NCI-H2107 (cell line): Measurements from ENCODE around the gene RIN3.

Source experiments
- DNase-seq: peaks from one replicate; lab custom pipeline; 2025; lab: John Stamatoyannopoulos, UW

RIN3 gene

GRCh38 chr14:92651106-92651757 is 137.7 kb downstream of the RIN3 start:
- no peak for DNase-seq

- no peak for DNase-seq
Observed at GRCh38 chr14:92651758-92652406, 138.3 kb downstream of the RIN3 start.

GRCh38 chr14:92652413-92653151 is 139.0 kb downstream of the RIN3 start:
- DNase-seq: no peak

GRCh38 chr14:92653162-92653651 is 139.6 kb downstream of the RIN3 start:
- DNase-seq: no peak

- no peak for DNase-seq
Observed at GRCh38 chr14:92654239-92654901, 140.8 kb downstream of the RIN3 start.

- no peak for DNase-seq
Observed at GRCh38 chr14:92655419-92656201, 142.0 kb downstream of the RIN3 start.

GRCh38 chr14:92656306-92657081 is 142.9 kb downstream of the RIN3 start:
- no peak for DNase-seq

- no peak for DNase-seq
Observed at GRCh38 chr14:92657457-92658142, 144.0 kb downstream of the RIN3 start.

- DNase-seq: no peak
Observed at GRCh38 chr14:92658160-92658559, 144.6 kb downstream of the RIN3 start.

GRCh38 chr14:92658684-92659083 is 145.1 kb downstream of the RIN3 start:
- no peak for DNase-seq

- no peak for DNase-seq
Observed at GRCh38 chr14:92659765-92660561, 146.4 kb downstream of the RIN3 start.

GRCh38 chr14:92660571-92660970 is 147.0 kb downstream of the RIN3 start:
- DNase-seq: no peak

- DNase-seq: no peak
Observed at GRCh38 chr14:92663049-92663448, 149.5 kb downstream of the RIN3 start.

- DNase-seq: no peak
Observed at GRCh38 chr14:92665661-92666110, 152.1 kb downstream of the RIN3 start.

GRCh38 chr14:92666251-92666650 is 152.7 kb downstream of the RIN3 start:
- no peak for DNase-seq

- no peak for DNase-seq
Observed at GRCh38 chr14:92668276-92668973, 154.8 kb downstream of the RIN3 start.

GRCh38 chr14:92670160-92670559 is 156.6 kb downstream of the RIN3 start:
- no peak for DNase-seq

- no peak for DNase-seq
Observed at GRCh38 chr14:92670643-92671366, 157.2 kb downstream of the RIN3 start.
